Bronchial epithelial cell (primary cell): ENCODE data around the gene OR5D18. TPM values are rescaled to one million over a fixed set of nuclear protein-coding genes. Genes with fewer than 3 reads are reported as not detected.

Experiments used
- DNase-seq: peaks from one replicate; pipeline ENCODE4 v3.0.0-alpha.2; 2010; ENCODE audit warnings: low read depth
- FAIRE-seq: peaks from 2 replicates; lab custom pipeline; 2011; peaks lifted over from hg19 to GRCh38; lab: Jason Lieb, UNC
- H3K27me3 ChIP-seq: 2 replicates; pipeline ENCODE4 v1.5.1; 2011; ENCODE audit warnings: low read length; ENCODE audit not compliant: control insufficient read depth, insufficient read depth
- H3K36me3 ChIP-seq: 2 replicates; pipeline ENCODE4 v1.5.1; 2011; ENCODE audit warnings: low read length; ENCODE audit not compliant: control insufficient read depth, insufficient read depth
- H3K4me3 ChIP-seq: 2 replicates; pipeline ENCODE4 v1.5.1; 2011; ENCODE audit warnings: mild to moderate bottlenecking, low read depth, low read length, control low read depth
- total RNA-seq: library from RNA; depleted of rRNA; stranded (reverse); fragments of >200 nt; gene quantifications from 2 replicates; pipeline ENCODE4 v1.2.1, GENCODE V29; 2014
- TF ChIP-seq, protein P1 (sequence below): IDR thresholded peaks from 2 replicates; pipeline ENCODE4 v1.5.1; 2011; ENCODE audit warnings: mild to moderate bottlenecking, moderate library complexity, low read length, control low read depth, inconsistent platforms; ENCODE audit not compliant: insufficient read depth, severe bottlenecking

Gene OR5D18
- total RNA-seq, 1 donor from 2014 or later, result not detected

DNA sequence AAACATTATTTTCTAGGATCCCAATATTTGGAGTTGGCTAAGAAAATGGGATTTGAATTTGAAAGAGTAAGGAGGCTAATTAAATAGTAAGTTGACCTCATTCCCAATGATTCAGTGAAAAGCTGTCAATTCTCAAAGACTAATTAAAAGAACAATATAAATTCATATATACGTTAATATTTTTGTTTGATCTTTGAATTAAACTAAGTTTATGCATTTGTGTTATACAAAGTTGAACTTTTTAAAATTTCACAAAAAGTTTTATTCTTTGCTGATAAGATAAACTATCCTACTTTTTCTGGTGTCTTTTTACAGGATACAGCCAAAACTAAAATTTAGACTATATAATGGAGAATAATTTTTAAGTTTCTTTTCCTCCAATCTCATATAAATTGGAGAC is 8.4 kb upstream of the OR5D18 start, which contains the start of gene OR5L1:
OR5L1 (plus strand) TSS at position 301 of the 400 bp plus-strand sequence. CDS start 100 bp downstream, outside the sequence.
- no peaks in the 10 kb centered on the region for H3K36me3 ChIP-seq
- no peak for DNase-seq
- H3K27me3 ChIP-seq, result no peaks in the 10 kb centered on the region
- no peak for FAIRE-seq
- H3K4me3 ChIP-seq, result no peak within 1 kb of the TSS
- TF ChIP-seq, protein P1, sequence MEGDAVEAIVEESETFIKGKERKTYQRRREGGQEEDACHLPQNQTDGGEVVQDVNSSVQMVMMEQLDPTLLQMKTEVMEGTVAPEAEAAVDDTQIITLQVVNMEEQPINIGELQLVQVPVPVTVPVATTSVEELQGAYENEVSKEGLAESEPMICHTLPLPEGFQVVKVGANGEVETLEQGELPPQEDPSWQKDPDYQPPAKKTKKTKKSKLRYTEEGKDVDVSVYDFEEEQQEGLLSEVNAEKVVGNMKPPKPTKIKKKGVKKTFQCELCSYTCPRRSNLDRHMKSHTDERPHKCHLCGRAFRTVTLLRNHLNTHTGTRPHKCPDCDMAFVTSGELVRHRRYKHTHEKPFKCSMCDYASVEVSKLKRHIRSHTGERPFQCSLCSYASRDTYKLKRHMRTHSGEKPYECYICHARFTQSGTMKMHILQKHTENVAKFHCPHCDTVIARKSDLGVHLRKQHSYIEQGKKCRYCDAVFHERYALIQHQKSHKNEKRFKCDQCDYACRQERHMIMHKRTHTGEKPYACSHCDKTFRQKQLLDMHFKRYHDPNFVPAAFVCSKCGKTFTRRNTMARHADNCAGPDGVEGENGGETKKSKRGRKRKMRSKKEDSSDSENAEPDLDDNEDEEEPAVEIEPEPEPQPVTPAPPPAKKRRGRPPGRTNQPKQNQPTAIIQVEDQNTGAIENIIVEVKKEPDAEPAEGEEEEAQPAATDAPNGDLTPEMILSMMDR, result no peak

DNA sequence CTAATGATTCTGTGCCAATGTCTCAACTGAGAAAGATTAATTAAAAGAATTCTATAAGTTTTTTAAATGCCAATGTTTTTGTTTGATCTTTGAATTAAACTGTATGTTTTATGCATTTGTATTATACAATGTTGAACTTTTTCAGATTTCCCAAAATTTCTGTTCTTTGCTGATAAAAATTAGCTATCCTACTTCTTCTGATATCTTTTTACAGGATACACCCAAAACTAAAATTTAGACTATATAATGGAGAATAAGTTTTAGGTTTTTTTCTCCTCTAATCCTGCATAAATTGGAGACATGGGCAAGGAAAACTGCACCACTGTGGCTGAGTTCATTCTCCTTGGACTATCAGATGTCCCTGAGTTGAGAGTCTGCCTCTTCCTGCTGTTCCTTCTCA is 7.5 kb downstream of the OR5D18 start, which contains the start of gene OR5L2:
OR5L2 (plus strand) TSS at position 301 of the 400 bp plus-strand sequence; CDS start at position 301, 0 bp downstream.
- no peak for FAIRE-seq

DNA sequence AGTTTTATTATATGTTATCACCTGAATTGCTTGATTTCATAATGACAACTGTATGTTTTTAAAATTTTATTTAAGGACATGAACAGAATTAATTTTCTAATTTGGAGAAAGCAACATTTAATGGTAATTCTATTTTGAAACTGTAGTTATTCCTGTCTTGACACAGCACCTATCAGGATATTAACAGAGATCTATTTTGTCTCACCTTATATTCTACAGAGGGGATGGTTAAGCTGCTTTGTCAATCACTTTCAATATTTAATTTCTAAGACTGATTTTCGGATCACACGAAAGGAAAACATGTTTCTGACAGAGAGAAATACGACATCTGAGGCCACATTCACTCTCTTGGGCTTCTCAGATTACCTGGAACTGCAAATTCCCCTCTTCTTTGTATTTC is 19.0 kb downstream of the OR5D18 start, which contains the start of gene OR5D16:
OR5D16 (plus strand) TSS at position 301 of the 400 bp plus-strand sequence; CDS start at position 301, 0 bp downstream.
- DNase-seq (no peak), FAIRE-seq (no peak)
- TF ChIP-seq, protein P1, result no peak
- no peak within 1 kb of the TSS for H3K4me3 ChIP-seq
- H3K27me3 ChIP-seq, result no peaks in the 10 kb centered on the region
- no peaks in the 10 kb centered on the region for H3K36me3 ChIP-seq

More for the DNA sequence above, 7.5 kb downstream of the OR5D18 start, which contains the start of gene OR5L2:
- Histone ChIP-seq H3K4me3 (no peak within 1 kb of the TSS), H3K36me3 (no peaks in the 10 kb centered on the region), H3K27me3 (no peaks in the 10 kb centered on the region)
- TF ChIP-seq, protein P1, result no peak
- no peak for DNase-seq

DNA sequence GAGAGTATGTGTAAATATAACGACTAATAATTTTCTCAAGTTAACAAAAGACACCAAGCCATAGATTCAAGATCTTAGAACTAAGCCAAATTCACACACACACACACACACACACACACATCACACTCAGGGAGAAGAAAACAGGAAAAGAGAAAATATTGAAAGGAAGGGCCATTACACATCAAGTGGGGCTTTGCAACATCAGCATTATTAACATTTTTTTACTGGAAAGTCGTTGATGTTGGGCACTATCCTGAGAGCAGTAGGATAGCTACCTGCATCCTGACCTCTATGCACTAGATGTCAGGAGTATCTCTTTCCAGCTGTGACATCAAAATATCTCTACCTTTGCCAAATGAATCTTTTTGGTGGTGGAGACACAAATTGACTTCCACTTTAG is 28.0 kb downstream of the OR5D18 start:
- TF ChIP-seq, protein P1, result no peak
- Histone ChIP-seq H3K36me3 (no peaks in the 10 kb centered on the region), H3K27me3 (no peaks in the 10 kb centered on the region), H3K4me3 (no peak overlapping the region)
- DNase-seq (no peak), FAIRE-seq (no peak)

DNA sequence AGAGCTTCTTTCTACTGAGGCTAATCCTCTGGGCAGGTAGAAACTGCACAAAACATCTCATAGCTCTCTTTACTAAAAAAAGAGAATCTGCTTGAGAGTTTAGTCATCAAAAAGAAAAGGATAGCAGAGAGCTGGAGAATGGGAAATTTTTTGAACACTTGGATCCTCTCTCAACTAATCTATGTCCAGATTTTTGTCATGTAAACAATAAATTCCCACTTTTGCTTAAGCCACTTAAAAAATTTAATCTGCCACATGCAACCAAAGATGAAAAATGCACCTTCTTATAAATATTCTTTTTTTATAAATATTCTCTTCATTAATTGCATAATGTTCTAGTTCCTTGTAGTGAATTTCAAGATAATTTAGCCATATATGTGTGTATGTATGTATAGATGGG is 29.6 kb downstream of the OR5D18 start:
- DNase-seq, result no peak
- TF ChIP-seq, protein P1, result no peak
- no peaks in the 10 kb centered on the region for H3K36me3 ChIP-seq
- FAIRE-seq, result no peak
- H3K27me3 ChIP-seq, result no peaks in the 10 kb centered on the region
- H3K4me3 ChIP-seq, result no peak overlapping the region

DNA sequence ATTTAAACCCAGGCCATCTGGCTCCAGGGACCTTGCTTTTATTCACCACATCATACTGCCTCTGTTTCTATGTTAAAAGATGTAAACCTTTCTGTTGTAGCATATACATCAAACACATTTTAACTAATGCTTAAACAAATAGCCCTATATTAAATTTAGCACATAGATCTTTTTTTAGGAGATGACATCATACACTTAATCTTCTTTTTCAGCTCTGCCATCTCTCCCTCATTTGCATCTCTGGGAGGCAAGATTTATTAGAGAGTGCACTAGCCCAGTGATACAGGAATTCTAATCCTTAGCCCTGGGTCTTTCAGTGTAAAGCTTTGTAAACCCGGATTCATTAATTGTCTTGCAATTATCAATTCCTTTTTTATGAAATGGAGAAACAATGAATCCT is 32.7 kb downstream of the OR5D18 start:
- no peak for DNase-seq
- Histone ChIP-seq H3K27me3 (no peaks in the 10 kb centered on the region), H3K36me3 (no peaks in the 10 kb centered on the region), H3K4me3 (no peak overlapping the region)
- no peak for FAIRE-seq
- TF ChIP-seq, protein P1, result no peak
